ENCODE data around the gene SRRM3. TPM values are rescaled to one million over a fixed set of nuclear protein-coding genes. Genes with fewer than 3 reads are reported as not detected.

SRRM3 gene
- total and polyA plus RNA-seq, 3 experiments from 2014 or later = not detected

GRCh38 chr7:76179686-76180085, 22.0 kb upstream of the SRRM3 start:
- no peaks in the 10 kb centered on the region for H3K36me3 Mint-ChIP-seq
- POLR2A ChIA-PET = no interaction called here

GRCh38 chr7:76182225-76182960, 19.3 kb upstream of the SRRM3 start:
- POLR2A ChIA-PET = no interaction called here

More at GRCh38 chr7:76179686-76180085, 22.0 kb upstream of the SRRM3 start:
- Mint-ChIP-seq H3K4me3 (no peak overlapping the region), H3K4me1 (peaks cover 2 to 5% (median 4%) of the 10 kb centered on the region in 3 donors), H3K27ac (no peak overlapping the region), H3K27me3 (peaks cover 2 to 3% of the 10 kb centered on the region in 2 donors), H3K9me3 (no peaks in the 10 kb centered on the region)
- Histone ChIP-seq H3K4me3 (ENCODE audit: low read length) (no peak overlapping the region), H3K27ac (ENCODE audit: low read depth, low read length) (no peak overlapping the region), H3K4me1 (ENCODE audit: insufficient read depth, low read length) (no peaks in the 10 kb centered on the region), H3K9me3 (ENCODE audit: low read length) (no peaks in the 10 kb centered on the region), H3K27me3 (ENCODE audit: insufficient read depth, low read length, poor library complexity, severe bottlenecking) (no peaks in the 10 kb centered on the region), H3K36me3 (ENCODE audit: insufficient read depth, low read length) (no peaks in the 10 kb centered on the region)
- DNase-seq = no peak
- CTCF ChIA-PET = interaction anchor here (1.0 to 3.4 kb wide), 5 partner anchors 12 to 181 kb away, joined by 3 to 52 read pairs (median 12); partner anchors contain the start of gene YWHAG

GRCh38 chr7:76185187-76185896, 16.4 kb upstream of the SRRM3 start:
- H3K27me3 Mint-ChIP-seq = peaks cover 11 to 12% of the 10 kb centered on the region in 2 donors
- H3K27ac ChIP-seq (ENCODE audit: low read depth, low read length) = no peak overlapping the region
- no peaks in the 10 kb centered on the region for H3K9me3 ChIP-seq (ENCODE audit: low read length)
- no peaks in the 10 kb centered on the region for H3K36me3 ChIP-seq (ENCODE audit: insufficient read depth, low read length)
- no peaks in the 10 kb centered on the region for H3K36me3 Mint-ChIP-seq
- H3K4me1 Mint-ChIP-seq = no peaks in the 10 kb centered on the region
- ChIA-PET POLR2A (no interaction called here), CTCF (interaction anchor here (2.8 kb wide), 1 partner anchor 7 kb away, joined by 9 read pairs; no protein-coding TSS in a partner anchor)
- H3K27ac Mint-ChIP-seq = no peak overlapping the region
- H3K4me3 ChIP-seq (ENCODE audit: low read length) = no peak overlapping the region
- H3K4me1 ChIP-seq (ENCODE audit: insufficient read depth, low read length) = no peaks in the 10 kb centered on the region
- no peak for DNase-seq
- H3K9me3 Mint-ChIP-seq = no peaks in the 10 kb centered on the region
- no peaks in the 10 kb centered on the region for H3K27me3 ChIP-seq (ENCODE audit: insufficient read depth, low read length, poor library complexity, severe bottlenecking)
- no peak overlapping the region for H3K4me3 Mint-ChIP-seq

More at GRCh38 chr7:76182225-76182960, 19.3 kb upstream of the SRRM3 start:
- Mint-ChIP-seq H3K4me1 (peaks cover 2 to 5% (median 4%) of the 10 kb centered on the region in 3 donors), H3K27me3 (peaks cover 7 to 10% of the 10 kb centered on the region in 2 donors), H3K9me3 (no peaks in the 10 kb centered on the region), H3K27ac (no peak overlapping the region), H3K4me3 (no peak overlapping the region), H3K36me3 (no peaks in the 10 kb centered on the region)
- CTCF ChIA-PET = no interaction called here
- DNase-seq = no peak
- Histone ChIP-seq H3K9me3 (ENCODE audit: low read length) (no peaks in the 10 kb centered on the region), H3K4me1 (ENCODE audit: insufficient read depth, low read length) (no peaks in the 10 kb centered on the region), H3K36me3 (ENCODE audit: insufficient read depth, low read length) (no peaks in the 10 kb centered on the region), H3K27ac (ENCODE audit: low read depth, low read length) (no peak overlapping the region), H3K4me3 (ENCODE audit: low read length) (no peak overlapping the region), H3K27me3 (ENCODE audit: insufficient read depth, low read length, poor library complexity, severe bottlenecking) (no peaks in the 10 kb centered on the region)

GRCh38 chr7:76187272-76187671, 14.4 kb upstream of the SRRM3 start:
- Mint-ChIP-seq H3K4me1 (no peaks in the 10 kb centered on the region), H3K27ac (no peak overlapping the region), H3K27me3 (peaks cover 12% of the 10 kb centered on the region in 2 donors), H3K4me3 (no peak overlapping the region), H3K9me3 (peaks cover 0 to 4% (median 0%) of the 10 kb centered on the region in 5 donors), H3K36me3 (no peaks in the 10 kb centered on the region)
- CTCF ChIA-PET = interaction anchor here (1.1 to 2.8 kb wide), 2 partner anchors 9 to 127 kb away, joined by 3 to 9 read pairs; no protein-coding TSS in a partner anchor
- Histone ChIP-seq H3K9me3 (ENCODE audit: low read length) (no peaks in the 10 kb centered on the region), H3K27ac (ENCODE audit: low read depth, low read length) (no peak overlapping the region), H3K4me3 (ENCODE audit: low read length) (no peak overlapping the region), H3K27me3 (ENCODE audit: insufficient read depth, low read length, poor library complexity, severe bottlenecking) (no peaks in the 10 kb centered on the region), H3K4me1 (ENCODE audit: insufficient read depth, low read length) (no peaks in the 10 kb centered on the region), H3K36me3 (ENCODE audit: insufficient read depth, low read length) (no peaks in the 10 kb centered on the region)
- POLR2A ChIA-PET = no interaction called here
- DNase-seq = no peak

GRCh38 chr7:76189276-76189675, 12.4 kb upstream of the SRRM3 start:
- DNase-seq = no peak
- Histone ChIP-seq H3K4me3 (ENCODE audit: low read length) (no peak overlapping the region), H3K4me1 (ENCODE audit: insufficient read depth, low read length) (no peaks in the 10 kb centered on the region), H3K9me3 (ENCODE audit: low read length) (no peaks in the 10 kb centered on the region), H3K27me3 (ENCODE audit: insufficient read depth, low read length, poor library complexity, severe bottlenecking) (no peaks in the 10 kb centered on the region), H3K36me3 (ENCODE audit: insufficient read depth, low read length) (no peaks in the 10 kb centered on the region), H3K27ac (ENCODE audit: low read depth, low read length) (no peak overlapping the region)
- Mint-ChIP-seq H3K36me3 (no peaks in the 10 kb centered on the region), H3K4me1 (no peaks in the 10 kb centered on the region), H3K27me3 (peaks cover 15 to 22% of the 10 kb centered on the region in 2 donors), H3K4me3 (no peak overlapping the region), H3K27ac (no peak overlapping the region), H3K9me3 (peaks cover 0 to 4% (median 0%) of the 10 kb centered on the region in 5 donors)
- POLR2A ChIA-PET = no interaction called here
- CTCF ChIA-PET = no interaction called here

GRCh38 chr7:76191783-76192240, 9.9 kb upstream of the SRRM3 start:
- H3K36me3 ChIP-seq (ENCODE audit: insufficient read depth, low read length) = no peaks in the 10 kb centered on the region
- Mint-ChIP-seq H3K36me3 (no peaks in the 10 kb centered on the region), H3K9me3 (peaks cover 0 to 4% (median 0%) of the 10 kb centered on the region in 5 donors), H3K4me1 (no peaks in the 10 kb centered on the region), H3K4me3 (no peak overlapping the region), H3K27ac (no peak overlapping the region), H3K27me3 (peaks cover 12 to 34% of the 10 kb centered on the region in 2 donors)
- ChIA-PET CTCF (interaction anchor here (2.3 kb wide), 1 partner anchor 13 kb away, joined by 8 read pairs; no protein-coding TSS in a partner anchor), POLR2A (no interaction called here)
- no peak overlapping the region for H3K27ac ChIP-seq (ENCODE audit: low read depth, low read length)
- H3K4me3 ChIP-seq (ENCODE audit: low read length) = no peak overlapping the region
- H3K4me1 ChIP-seq (ENCODE audit: insufficient read depth, low read length) = no peaks in the 10 kb centered on the region
- DNase-seq = no peak
- no peaks in the 10 kb centered on the region for H3K9me3 ChIP-seq (ENCODE audit: low read length)
- H3K27me3 ChIP-seq (ENCODE audit: insufficient read depth, low read length, poor library complexity, severe bottlenecking) = no peaks in the 10 kb centered on the region

GRCh38 chr7:76193466-76193865, 8.2 kb upstream of the SRRM3 start:
- Mint-ChIP-seq H3K27ac (no peak overlapping the region), H3K36me3 (no peaks in the 10 kb centered on the region), H3K9me3 (peaks cover 0 to 4% (median 0%) of the 10 kb centered on the region in 5 donors), H3K27me3 (peaks cover 19 to 39% of the 10 kb centered on the region in 2 donors), H3K4me1 (no peaks in the 10 kb centered on the region), H3K4me3 (no peak overlapping the region)
- no peak for DNase-seq
- POLR2A ChIA-PET = no interaction called here
- Histone ChIP-seq H3K36me3 (ENCODE audit: insufficient read depth, low read length) (no peaks in the 10 kb centered on the region), H3K4me3 (ENCODE audit: low read length) (no peak overlapping the region), H3K9me3 (ENCODE audit: low read length) (no peaks in the 10 kb centered on the region), H3K27me3 (ENCODE audit: insufficient read depth, low read length, poor library complexity, severe bottlenecking) (no peaks in the 10 kb centered on the region), H3K4me1 (ENCODE audit: insufficient read depth, low read length) (no peaks in the 10 kb centered on the region), H3K27ac (ENCODE audit: low read depth, low read length) (no peak overlapping the region)
- CTCF ChIA-PET = interaction anchor here (2.3 kb wide), 1 partner anchor 15 kb away, joined by 8 read pairs; no protein-coding TSS in a partner anchor

GRCh38 chr7:76193883-76194282, 7.8 kb upstream of the SRRM3 start:
- Mint-ChIP-seq H3K27me3 (peaks cover 20 to 39% of the 10 kb centered on the region in 2 donors), H3K36me3 (no peaks in the 10 kb centered on the region), H3K27ac (no peak overlapping the region), H3K4me3 (no peak overlapping the region), H3K4me1 (no peaks in the 10 kb centered on the region), H3K9me3 (peaks cover 0 to 4% (median 0%) of the 10 kb centered on the region in 5 donors)
- Histone ChIP-seq H3K4me1 (ENCODE audit: insufficient read depth, low read length) (no peaks in the 10 kb centered on the region), H3K4me3 (ENCODE audit: low read length) (no peak overlapping the region), H3K27me3 (ENCODE audit: insufficient read depth, low read length, poor library complexity, severe bottlenecking) (no peaks in the 10 kb centered on the region), H3K36me3 (ENCODE audit: insufficient read depth, low read length) (no peaks in the 10 kb centered on the region), H3K9me3 (ENCODE audit: low read length) (no peaks in the 10 kb centered on the region), H3K27ac (ENCODE audit: low read depth, low read length) (no peak overlapping the region)
- ChIA-PET POLR2A (no interaction called here), CTCF (interaction anchor here (2.3 kb wide), 1 partner anchor 15 kb away, joined by 8 read pairs; no protein-coding TSS in a partner anchor)
- DNase-seq = no peak
